ENCODE measurements around the gene RIN3.

GRCh38 chr14:92587700-92588085 lies 74.1 kb downstream of the RIN3 start:
- TF ChIP-seq POLR2A (IDR thresholded peaks at IDR 0.05), result no peak
- no peak for TF ChIP-seq CTCF (IDR thresholded peaks at IDR 0.05)
